Activated T-helper 17 cell treated with anti-CD3 and anti-CD28 coated beads, Interleukin-2, amount 50 U/mL, for 72 hours (primary cell): ENCODE measurements around the gene KRTAP4-7. TPM values are rescaled to one million over a fixed set of nuclear protein-coding genes. Genes with fewer than 3 reads are reported as not detected.
"Not testable (repeated sequence)": the region's sequence is repeated elsewhere in the genome, so short reads cannot be mapped to it uniquely, and the experiment has no call there.

Source experiments
- ATAC-seq: fragments of 150-1000 bp; cut with Tn5 transposase; replicated peaks from 2 replicates; pipeline ENCODE4 v1.10.0; 2021; ENCODE audit warnings: mild to moderate bottlenecking, moderate library complexity
- H3K27ac Mint-ChIP-seq: one replicate; pipeline ENCODE4 v1.8.0; 2022; ENCODE audit warnings: mixed read lengths
- H3K27me3 Mint-ChIP-seq: one replicate; pipeline ENCODE4 v1.8.0; 2022; ENCODE audit warnings: mixed read lengths
- H3K36me3 Mint-ChIP-seq: one replicate; pipeline ENCODE4 v1.8.0; 2022; ENCODE audit warnings: low read depth, mild to moderate bottlenecking, mixed read lengths
- H3K4me1 Mint-ChIP-seq: one replicate; pipeline ENCODE4 v1.8.0; 2022; ENCODE audit warnings: mixed read lengths
- H3K4me3 Mint-ChIP-seq: one replicate; pipeline ENCODE4 v1.8.0; 2022; ENCODE audit warnings: mild to moderate bottlenecking, mixed read lengths
- H3K9me3 Mint-ChIP-seq: one replicate; pipeline ENCODE4 v1.8.0; 2022; ENCODE audit warnings: mixed read lengths
- total RNA-seq, 2 donors: library from RNA; stranded (reverse); gene quantifications; one replicate each; pipeline ENCODE4 v1.2.3, GENCODE V29; 2022

The KRTAP4-7 gene
- total RNA-seq: not detected

DNA sequence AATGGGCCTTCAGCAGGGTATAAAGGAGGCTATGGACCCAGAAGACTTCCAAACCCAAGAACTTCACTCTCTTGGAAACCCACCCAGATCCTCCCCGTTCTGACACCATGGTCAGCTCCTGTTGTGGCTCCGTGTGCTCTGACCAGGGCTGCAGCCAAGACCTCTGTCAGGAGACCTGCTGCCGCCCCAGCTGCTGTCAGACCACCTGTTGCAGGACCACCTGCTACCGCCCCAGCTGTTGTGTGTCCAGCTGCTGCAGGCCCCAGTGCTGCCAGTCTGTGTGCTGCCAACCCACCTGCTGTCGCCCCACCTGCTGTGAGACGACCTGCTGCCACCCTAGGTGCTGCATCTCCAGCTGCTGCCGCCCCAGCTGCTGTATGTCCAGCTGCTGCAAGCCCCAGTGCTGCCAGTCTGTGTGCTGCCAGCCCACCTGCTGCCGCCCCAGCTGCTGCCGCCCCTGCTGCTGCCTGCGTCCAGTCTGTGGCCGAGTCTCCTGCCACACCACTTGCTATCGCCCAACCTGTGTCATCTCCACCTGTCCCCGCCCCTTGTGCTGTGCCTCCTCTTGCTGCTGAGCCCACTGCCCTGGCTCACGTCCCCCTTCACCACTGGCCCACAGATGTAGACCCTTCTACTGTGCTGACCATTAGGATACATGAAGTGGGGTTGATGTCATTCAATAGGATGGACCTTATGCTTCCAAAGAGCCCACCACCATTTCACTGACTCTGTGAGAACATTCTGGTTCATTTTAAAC lies at the start of gene KRTAP4-7:
Gene KRTAP4-7 (plus strand): TSS at position 51 of the 757 bp plus-strand sequence. CDS start 57 bp downstream, at position 108.
- not testable (repeated sequence) for ATAC-seq, H3K9me3 Mint-ChIP-seq, H3K36me3 Mint-ChIP-seq, H3K4me1 Mint-ChIP-seq, H3K4me3 Mint-ChIP-seq, H3K27ac Mint-ChIP-seq
- peaks cover 32% of the 10 kb centered on the region for H3K27me3 Mint-ChIP-seq

DNA sequence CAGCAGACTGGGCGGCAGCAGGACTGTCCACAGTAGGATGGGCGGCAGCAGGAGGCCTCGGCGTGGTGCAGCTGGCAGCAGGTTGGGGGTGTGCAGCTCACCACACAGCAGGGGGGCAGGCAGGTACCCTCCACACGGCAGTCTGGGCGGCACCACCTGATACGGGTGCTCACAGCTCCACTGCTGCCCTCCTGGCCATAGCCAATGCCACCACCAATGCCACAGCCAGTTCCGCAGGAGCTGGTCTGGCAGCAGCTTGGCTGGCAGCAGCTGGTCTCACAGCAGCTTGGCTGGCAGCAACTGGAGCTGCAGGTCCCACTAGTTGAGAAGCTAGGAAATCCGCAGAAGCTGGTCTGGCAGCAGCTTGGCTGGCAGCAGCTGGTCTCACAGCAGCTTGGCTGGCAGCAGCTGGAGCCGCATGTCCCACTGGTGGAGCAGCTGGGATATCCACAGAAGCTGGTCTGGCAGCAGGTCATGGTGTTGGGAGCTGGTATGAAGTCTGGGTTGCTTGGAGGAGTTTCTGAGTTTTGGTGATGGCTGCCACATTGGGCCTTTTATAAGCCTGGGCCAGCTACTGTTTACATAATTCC lies 49.5 kb upstream of the KRTAP4-7 start, which contains the start of gene KRTAP1-3:
Gene KRTAP1-3 (minus strand): TSS at position 529 of the 590 bp plus-strand sequence. CDS start 53 bp downstream, at position 476.
- H3K9me3 Mint-ChIP-seq, H3K4me3 Mint-ChIP-seq, H3K4me1 Mint-ChIP-seq, H3K36me3 Mint-ChIP-seq, ATAC-seq, H3K27ac Mint-ChIP-seq: not testable (repeated sequence)
- H3K27me3 Mint-ChIP-seq: peaks cover 23% of the 10 kb centered on the region

DNA sequence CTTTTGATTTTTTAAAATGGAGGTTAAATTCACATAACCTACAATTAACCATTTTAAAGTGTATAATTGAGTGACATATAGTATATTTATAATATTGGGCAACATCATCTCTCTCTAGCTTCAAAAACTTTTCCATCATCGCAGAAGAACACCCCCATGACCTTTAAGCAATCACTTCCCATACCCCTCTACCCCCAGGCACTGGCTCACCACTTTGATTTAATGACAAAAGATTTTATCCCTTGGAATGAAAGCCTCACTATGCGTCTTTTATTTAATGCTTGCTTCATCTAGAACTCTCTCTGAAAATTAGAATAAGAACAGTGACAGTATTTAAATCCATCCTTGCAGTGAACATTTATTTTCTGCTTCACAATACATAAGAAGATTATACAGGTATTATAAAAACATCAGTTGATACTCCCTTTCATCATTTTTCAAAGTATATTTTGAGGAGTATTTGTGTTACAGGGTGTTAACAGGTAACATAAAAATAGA lies 46.0 kb upstream of the KRTAP4-7 start:
- no peaks in the 10 kb centered on the region for H3K9me3 Mint-ChIP-seq
- H3K27me3 Mint-ChIP-seq: peaks cover 9% of the 10 kb centered on the region
- H3K4me3 Mint-ChIP-seq: no peak overlapping the region
- no peaks in the 10 kb centered on the region for H3K4me1 Mint-ChIP-seq
- H3K36me3 Mint-ChIP-seq: no peaks in the 10 kb centered on the region
- no peak overlapping the region for H3K27ac Mint-ChIP-seq
- ATAC-seq: no peak

- not testable (repeated sequence) for H3K27ac Mint-ChIP-seq, H3K4me1 Mint-ChIP-seq, H3K36me3 Mint-ChIP-seq, H3K4me3 Mint-ChIP-seq, H3K9me3 Mint-ChIP-seq, ATAC-seq
- H3K27me3 Mint-ChIP-seq: peaks cover 16% of the 10 kb centered on the region
Observed at GRCh38 chr17:41040783-41041571, 43.0 kb upstream of the KRTAP4-7 start, which contains the start of gene KRTAP1-1. KRTAP1-1 (minus strand) TSS chr17:41041450; CDS start chr17:41041397, 53 bp downstream.

DNA sequence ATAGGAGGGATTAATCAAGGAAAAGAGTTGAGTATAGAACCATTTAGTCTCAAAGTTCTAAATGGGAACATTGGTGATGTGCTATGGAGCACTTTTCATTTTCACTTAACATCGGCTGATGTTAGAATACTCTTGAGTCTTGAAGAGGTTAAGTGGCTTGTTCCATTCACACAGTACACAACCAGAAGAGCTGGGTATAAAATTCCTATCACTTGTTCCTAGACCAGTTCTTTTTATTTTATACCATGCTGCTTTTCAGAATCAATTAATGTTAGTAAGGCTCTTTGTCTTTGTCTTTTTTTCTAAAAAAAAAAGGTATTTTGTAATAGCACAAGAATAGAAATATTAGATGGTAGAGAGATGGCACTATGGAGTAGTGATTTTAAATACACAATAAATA lies 41.0 kb upstream of the KRTAP4-7 start:
- no peak for ATAC-seq
- Mint-ChIP-seq H3K27ac (no peak overlapping the region), H3K27me3 (peaks cover 14% of the 10 kb centered on the region), H3K4me3 (no peak overlapping the region), H3K9me3 (peaks cover 4% of the 10 kb centered on the region), H3K4me1 (no peaks in the 10 kb centered on the region), H3K36me3 (no peaks in the 10 kb centered on the region)

GRCh38 chr17:41046735-41047465 lies 37.0 kb upstream of the KRTAP4-7 start, which contains the start of gene KRTAP2-1:
KRTAP2-1 (minus strand) TSS chr17:41047316; CDS start chr17:41047267, 49 bp downstream.
- H3K36me3 Mint-ChIP-seq, H3K27ac Mint-ChIP-seq, H3K4me3 Mint-ChIP-seq, ATAC-seq, H3K9me3 Mint-ChIP-seq, H3K4me1 Mint-ChIP-seq: not testable (repeated sequence)
- peaks cover 25% of the 10 kb centered on the region for H3K27me3 Mint-ChIP-seq

DNA sequence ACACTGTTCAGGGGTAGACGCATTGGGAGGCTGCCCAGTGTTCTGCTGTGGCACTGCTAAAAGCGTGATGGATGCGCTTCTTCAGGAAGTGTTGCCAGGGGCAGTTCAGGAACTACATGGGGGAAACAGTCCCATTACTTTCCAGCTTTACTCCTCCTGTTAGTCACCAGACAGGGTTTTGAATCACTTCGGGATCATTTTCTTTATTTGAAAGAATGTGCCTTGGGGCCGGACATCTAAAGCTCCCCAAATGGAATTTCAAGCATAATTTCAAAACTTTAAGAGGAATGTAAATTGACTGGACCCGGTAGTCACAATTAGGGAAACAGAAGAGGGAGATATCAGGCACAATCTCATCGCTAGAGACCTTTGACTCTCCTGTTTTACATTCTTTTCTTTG lies 35.5 kb upstream of the KRTAP4-7 start:
- H3K4me3 Mint-ChIP-seq: no peak overlapping the region
- H3K27me3 Mint-ChIP-seq: peaks cover 25% of the 10 kb centered on the region
- no peak overlapping the region for H3K27ac Mint-ChIP-seq
- no peaks in the 10 kb centered on the region for H3K36me3 Mint-ChIP-seq
- no peaks in the 10 kb centered on the region for H3K4me1 Mint-ChIP-seq
- ATAC-seq: no peak
- H3K9me3 Mint-ChIP-seq: peaks cover 2% of the 10 kb centered on the region

- H3K9me3 Mint-ChIP-seq: no peaks in the 10 kb centered on the region
- no peak overlapping the region for H3K4me3 Mint-ChIP-seq
- no peak for ATAC-seq
- peaks cover 25% of the 10 kb centered on the region for H3K27me3 Mint-ChIP-seq
- no peak overlapping the region for H3K27ac Mint-ChIP-seq
- no peaks in the 10 kb centered on the region for H3K4me1 Mint-ChIP-seq
- H3K36me3 Mint-ChIP-seq: no peaks in the 10 kb centered on the region
Observed at GRCh38 chr17:41049110-41049509, 34.8 kb upstream of the KRTAP4-7 start.

- Mint-ChIP-seq H3K9me3 (no peaks in the 10 kb centered on the region), H3K36me3 (no peaks in the 10 kb centered on the region), H3K27ac (no peak overlapping the region), H3K4me1 (no peaks in the 10 kb centered on the region), H3K4me3 (no peak overlapping the region), H3K27me3 (peaks cover 19% of the 10 kb centered on the region)
- no peak for ATAC-seq
Observed at GRCh38 chr17:41052566-41052965, 31.4 kb upstream of the KRTAP4-7 start.

GRCh38 chr17:41054025-41054424 lies 29.9 kb upstream of the KRTAP4-7 start:
- Mint-ChIP-seq H3K27me3 (peaks cover 26% of the 10 kb centered on the region), H3K4me3 (no peak overlapping the region), H3K36me3 (no peaks in the 10 kb centered on the region), H3K4me1 (no peaks in the 10 kb centered on the region), H3K27ac (no peak overlapping the region), H3K9me3 (no peaks in the 10 kb centered on the region)
- no peak for ATAC-seq

DNA sequence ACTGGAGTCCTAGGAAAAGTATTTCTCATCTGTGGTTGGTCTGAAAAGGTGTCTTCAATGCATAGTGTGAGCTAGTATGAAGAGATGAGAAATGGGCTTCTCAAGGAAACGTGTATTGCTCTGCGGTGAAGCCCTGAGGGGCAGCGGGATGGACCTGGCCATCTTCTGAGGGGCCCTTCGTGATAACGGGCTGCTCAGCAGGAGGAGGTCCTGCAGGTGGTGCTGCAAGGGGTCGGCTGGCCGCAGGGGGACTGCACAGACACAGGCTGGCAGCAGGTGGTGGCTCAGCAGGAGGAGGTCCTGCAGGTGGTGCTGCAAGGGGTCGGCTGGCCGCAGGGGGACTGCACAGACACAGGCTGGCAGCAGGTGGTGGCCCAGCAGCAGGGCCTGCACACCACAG lies 29.4 kb upstream of the KRTAP4-7 start:
- not testable (repeated sequence) for H3K27ac Mint-ChIP-seq, H3K4me3 Mint-ChIP-seq, H3K36me3 Mint-ChIP-seq, H3K4me1 Mint-ChIP-seq, H3K9me3 Mint-ChIP-seq, ATAC-seq
- peaks cover 29% of the 10 kb centered on the region for H3K27me3 Mint-ChIP-seq

- not testable (repeated sequence) for H3K4me1 Mint-ChIP-seq, H3K27ac Mint-ChIP-seq, H3K9me3 Mint-ChIP-seq, ATAC-seq, H3K36me3 Mint-ChIP-seq, H3K4me3 Mint-ChIP-seq
- peaks cover 28% of the 10 kb centered on the region for H3K27me3 Mint-ChIP-seq
Observed at GRCh38 chr17:41055130-41055529, 28.8 kb upstream of the KRTAP4-7 start, which contains the start of gene KRTAP2-2. KRTAP2-2 (minus strand) TSS chr17:41055230; CDS start chr17:41055211, 19 bp downstream.

DNA sequence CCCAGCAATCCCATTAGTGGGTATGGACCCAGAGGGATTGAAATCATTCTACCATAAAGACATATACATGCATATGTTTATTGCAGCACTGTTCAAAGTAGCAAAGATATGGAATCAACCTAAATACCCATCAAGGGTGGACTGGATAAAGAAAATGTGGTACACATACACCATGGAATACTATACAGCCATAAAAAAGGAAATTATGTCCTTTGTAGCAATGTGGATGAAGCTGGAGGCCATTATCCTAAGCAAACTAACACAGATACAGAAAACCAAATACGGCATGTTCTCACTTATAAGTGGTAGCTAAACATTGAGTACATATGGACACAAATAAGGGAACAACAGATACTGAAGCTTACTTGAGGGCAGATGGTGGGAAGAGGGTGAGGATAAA lies 26.4 kb upstream of the KRTAP4-7 start:
- no peaks in the 10 kb centered on the region for H3K9me3 Mint-ChIP-seq
- no peaks in the 10 kb centered on the region for H3K36me3 Mint-ChIP-seq
- ATAC-seq: no peak
- H3K27me3 Mint-ChIP-seq: peaks cover 40% of the 10 kb centered on the region
- H3K4me3 Mint-ChIP-seq: no peak overlapping the region
- H3K4me1 Mint-ChIP-seq: no peaks in the 10 kb centered on the region
- H3K27ac Mint-ChIP-seq: no peak overlapping the region

GRCh38 chr17:41058741-41059140 lies 25.2 kb upstream of the KRTAP4-7 start:
- H3K27ac Mint-ChIP-seq: no peak overlapping the region
- no peaks in the 10 kb centered on the region for H3K36me3 Mint-ChIP-seq
- no peak for ATAC-seq
- no peaks in the 10 kb centered on the region for H3K4me1 Mint-ChIP-seq
- peaks cover 43% of the 10 kb centered on the region for H3K27me3 Mint-ChIP-seq
- no peak overlapping the region for H3K4me3 Mint-ChIP-seq
- no peaks in the 10 kb centered on the region for H3K9me3 Mint-ChIP-seq
